Posterior cingulate gyrus (tissue), 11 donors: ENCODE data around the gene CACNA1G.

Experiments used
- DNase-seq, 10 donors: peaks; one replicate each; pipeline versions ENCODE4 v3.0.0 to v3.0.0-alpha.2; 2020 to 2021; ENCODE audit warnings: mixed read lengths in 3 of 10
- intact Hi-C: fragments of 100-400 bp; cut with DNase I; formaldehyde crosslinking; loops from one replicate; pipeline ENCODE4 v1.15.1; 2023

The CACNA1G gene

DNA sequence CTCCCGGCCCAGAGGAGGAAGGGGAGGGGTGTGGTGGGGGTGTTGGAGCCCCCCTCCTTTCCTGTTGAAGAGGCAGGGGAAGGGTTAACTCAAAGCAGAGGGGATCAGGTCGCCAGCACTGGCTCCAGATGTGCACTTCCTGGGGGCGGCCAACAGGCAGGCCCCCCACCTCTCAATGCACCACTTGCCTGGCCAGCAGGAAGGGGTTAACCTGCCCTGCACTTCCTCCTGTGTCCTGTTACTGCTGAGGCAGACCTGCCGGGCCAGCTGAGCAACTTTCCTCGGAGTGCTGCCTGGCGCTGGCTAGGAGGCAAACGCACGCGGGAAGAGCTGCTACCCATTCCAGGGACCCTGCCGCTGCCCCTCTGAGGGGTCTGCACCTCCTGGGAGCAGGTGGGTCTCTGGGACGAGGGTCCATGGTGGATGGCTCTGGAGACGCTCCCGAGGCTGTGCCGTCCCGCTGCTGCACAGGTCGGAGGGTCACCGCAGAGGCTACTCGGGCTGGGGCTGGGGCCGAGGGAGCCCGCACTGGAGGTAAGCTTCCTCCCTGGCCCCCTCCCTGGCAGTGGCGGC lies 28.0 kb upstream of the CACNA1G start, which contains the start of gene EPN3:
Gene EPN3, plus strand, starts transcription at position 284 of the 573 bp plus-strand sequence. CDS start 3,822 bp downstream, outside the sequence.
- DNase-seq: no peak
- intact Hi-C loops: no loop called here

- intact Hi-C loops: no loop called here
- no peak for DNase-seq
Measured at GRCh38 chr17:50533185-50533584, 27.3 kb upstream of the CACNA1G start.

DNA sequence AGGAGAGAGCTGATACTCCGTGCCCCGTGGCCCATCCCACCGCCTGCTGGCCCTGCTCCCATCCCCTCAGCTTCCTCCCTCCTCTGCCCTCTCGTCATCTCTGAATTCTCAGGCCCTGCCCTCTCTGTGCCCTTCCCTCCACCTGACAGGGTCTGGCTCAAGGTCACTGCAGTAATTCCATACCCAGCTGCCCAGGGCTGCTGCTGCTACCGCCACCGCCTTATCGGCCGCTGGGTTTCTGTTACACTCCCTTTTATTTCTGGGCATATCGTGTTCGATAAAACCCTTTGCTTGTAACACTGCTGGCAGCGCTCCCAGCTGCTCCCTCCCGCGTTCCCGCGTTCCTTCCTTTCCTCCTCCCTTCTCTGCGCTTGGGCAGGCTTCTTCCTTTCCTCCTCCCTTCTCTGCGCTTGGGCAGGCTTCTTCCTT lies 26.8 kb upstream of the CACNA1G start:
- peak in 8 of 10 donors; percentile 58 to 93 (median 72) for DNase-seq
- intact Hi-C loops: no loop called here

- intact Hi-C loops: no loop called here
- DNase-seq: no peak
Measured at GRCh38 chr17:50534222-50534978, 26.1 kb upstream of the CACNA1G start.

- DNase-seq: no peak
- intact Hi-C loops: no loop called here
Measured at GRCh38 chr17:50534979-50535326, 25.6 kb upstream of the CACNA1G start.

- intact Hi-C loops: no loop called here
- no peak for DNase-seq
Measured at GRCh38 chr17:50535407-50535806, 25.1 kb upstream of the CACNA1G start.

DNA sequence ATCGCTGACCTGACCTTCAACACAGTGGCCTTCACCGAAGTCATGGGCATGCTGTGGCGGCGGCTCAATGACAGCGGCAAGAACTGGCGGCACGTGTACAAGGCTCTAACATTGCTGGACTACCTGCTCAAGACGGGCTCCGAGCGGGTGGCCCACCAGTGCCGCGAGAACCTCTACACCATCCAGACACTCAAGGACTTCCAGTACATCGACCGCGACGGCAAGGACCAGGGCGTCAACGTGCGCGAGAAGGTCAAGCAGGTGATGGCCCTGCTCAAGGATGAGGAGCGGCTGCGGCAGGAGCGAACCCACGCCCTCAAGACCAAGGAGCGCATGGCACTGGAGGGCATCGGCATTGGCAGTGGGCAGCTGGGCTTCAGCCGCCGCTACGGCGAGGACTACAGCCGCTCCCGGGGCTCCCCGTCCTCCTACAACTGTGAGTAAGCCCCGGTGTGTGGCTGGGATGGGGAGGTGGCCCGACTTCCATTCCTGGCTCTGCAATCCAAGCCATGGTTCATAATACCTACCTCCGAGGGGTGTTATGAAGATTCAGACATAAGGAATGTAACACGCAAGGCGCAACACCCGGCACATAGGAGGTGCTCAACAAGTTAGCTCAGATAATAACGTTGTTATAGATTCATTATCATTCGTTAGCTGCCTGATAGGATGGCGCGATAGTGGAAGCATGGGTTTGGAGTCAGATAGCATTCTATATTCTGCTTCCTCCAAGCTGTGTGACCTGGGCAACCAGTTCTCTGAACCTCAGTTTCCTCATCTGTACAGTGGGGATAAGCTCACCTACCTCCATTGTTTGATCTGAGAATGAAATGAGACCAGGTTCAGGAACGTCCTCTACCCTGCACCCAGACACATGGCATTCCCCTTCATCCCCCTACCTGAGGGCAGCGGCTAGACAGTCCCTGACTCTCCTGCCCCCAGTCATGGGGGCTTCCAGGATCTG lies 23.6 kb upstream of the CACNA1G start:
- no peak for DNase-seq
- intact Hi-C loops: no loop called here

DNA sequence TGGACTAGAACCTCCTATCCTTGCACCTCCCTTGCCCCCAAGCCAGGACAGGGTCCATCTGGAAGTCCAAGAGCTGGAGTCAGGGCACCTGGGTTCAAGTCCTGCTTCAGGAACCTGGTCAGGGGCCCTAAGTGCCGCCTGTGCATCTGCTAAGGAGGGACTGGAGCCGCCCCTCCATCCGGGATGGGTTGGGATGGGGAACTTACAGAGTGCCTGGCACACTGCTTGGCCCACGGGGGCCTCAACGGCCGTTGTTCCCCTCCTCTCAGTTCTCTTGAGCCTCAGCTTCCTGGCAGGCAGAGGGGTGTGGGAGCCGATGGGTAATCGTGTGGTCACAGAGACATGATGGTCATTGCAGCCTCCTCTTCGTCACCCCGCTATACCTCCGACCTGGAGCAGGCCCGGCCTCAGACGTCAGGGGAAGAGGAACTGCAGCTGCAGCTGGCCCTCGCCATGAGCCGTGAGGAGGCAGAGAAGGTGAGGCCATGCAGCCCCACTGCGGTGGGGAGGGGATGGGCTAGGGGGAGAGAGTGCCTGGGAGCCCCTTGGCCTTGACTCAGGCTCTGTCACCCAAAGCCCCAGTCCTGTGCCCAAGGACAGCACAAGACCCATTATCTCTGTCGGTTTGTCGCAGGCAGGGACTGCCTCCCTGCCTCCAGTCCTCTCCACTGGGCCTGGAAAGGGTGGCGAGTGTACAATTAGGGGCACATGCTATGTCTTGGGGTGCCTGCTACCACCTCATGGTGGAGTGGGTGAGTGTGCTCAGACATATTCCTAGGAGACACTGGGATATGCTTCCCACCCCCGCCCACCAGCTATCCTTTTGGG lies 22.6 kb upstream of the CACNA1G start:
- intact Hi-C loops: no loop called here
- peak in 1 of 10 donors; percentile 50 for DNase-seq

DNA sequence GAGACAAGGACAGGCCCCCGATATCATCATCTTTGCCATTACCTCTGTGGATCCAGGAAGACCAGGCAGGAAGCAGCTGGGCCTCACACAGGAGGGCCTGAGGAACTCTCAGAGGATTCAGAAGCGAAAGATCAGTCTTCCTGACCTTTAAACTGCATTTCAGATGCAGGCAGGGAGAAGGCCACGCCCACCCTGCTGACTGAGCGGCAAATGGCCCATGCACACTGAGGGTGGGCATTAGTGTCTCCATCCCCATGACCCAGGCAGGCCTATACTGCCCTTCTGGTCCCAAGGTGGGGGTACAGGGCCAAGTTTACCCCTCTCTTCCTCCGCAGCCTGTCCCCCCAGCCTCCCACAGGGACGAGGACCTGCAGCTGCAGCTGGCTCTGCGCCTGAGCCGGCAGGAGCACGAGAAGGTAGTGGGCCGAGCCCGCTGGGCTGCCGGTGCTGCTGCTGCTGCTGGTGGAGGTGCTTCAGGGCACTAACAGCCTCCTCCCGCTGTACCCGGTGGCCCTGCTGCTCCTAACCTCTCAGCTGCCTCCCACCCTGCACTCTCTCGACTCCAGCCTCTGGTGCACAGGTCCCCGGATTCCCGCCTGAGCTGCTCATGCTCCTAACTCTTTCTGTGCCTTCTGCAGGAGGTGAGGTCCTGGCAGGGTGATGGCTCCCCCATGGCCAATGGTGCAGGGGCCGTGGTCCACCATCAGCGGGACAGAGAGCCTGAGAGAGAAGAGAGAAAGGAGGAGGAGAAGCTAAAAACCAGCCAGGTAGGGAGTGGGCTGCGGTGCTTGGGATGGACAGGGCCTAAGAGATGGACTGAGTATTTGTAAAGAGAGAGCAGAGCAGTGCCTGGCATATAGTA lies 21.7 kb upstream of the CACNA1G start:
- intact Hi-C loops: no loop called here
- no peak for DNase-seq

DNA sequence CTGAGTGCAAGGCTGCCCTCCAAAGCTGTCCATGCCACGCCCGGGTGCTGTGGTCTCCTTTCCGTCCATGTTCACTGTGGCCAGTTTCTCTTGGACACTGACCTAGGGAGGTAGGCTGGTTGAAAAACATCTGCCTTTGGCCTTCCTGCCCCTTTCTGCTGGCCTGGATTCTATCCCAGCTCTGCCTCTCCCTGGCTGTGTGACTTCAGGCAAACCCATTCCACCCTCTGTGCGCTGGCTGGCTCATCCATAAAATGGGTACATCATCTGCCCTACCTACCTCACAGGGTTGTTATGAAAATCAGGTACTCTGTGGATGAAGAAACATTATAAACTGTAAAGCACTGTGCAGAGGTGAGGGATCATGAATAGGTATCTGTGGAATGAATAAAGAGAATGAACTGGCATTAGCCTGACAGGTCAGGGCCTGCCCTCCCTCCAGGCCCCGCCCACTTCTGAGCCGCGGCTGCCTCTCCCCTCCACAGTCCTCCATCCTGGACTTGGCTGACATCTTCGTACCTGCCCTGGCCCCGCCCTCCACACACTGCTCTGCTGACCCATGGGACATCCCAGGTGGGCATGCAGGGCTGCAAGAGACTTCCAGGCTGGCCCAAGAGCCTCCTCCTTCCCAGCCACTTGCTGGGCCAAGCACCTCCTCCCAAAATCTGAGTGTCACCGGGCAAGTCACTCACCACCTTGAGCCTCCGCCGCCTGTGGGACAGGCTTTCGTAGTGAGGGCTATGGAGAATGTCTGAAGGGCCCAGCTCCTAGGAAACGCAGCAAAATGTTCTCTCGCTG lies 20.6 kb upstream of the CACNA1G start:
- intact Hi-C loops: loop anchor here (10.0 kb wide), 1 partner anchor 245 kb away; no protein-coding TSS in a partner anchor
- DNase-seq: no peak

- no peak for DNase-seq
- intact Hi-C loops: loop anchor here (10.0 kb wide), 1 partner anchor 244 kb away; no protein-coding TSS in a partner anchor
Measured at GRCh38 chr17:50540560-50541401, 19.7 kb upstream of the CACNA1G start.

DNA sequence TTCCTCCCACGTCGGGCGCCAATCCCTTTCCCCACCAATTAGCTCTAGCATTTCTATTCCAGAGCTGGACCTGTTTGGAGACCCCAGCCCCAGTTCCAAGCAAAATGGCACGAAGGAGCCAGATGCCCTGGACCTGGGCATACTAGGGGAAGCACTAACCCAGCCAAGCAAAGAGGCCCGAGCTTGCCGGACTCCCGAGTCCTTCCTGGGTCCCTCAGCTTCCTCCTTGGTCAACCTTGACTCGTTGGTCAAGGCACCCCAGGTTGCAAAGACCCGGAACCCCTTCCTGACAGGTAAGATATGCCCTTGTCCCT lies 19.2 kb upstream of the CACNA1G start:
- intact Hi-C loops: loop anchor here (10.0 kb wide), 1 partner anchor 243 kb away; no protein-coding TSS in a partner anchor
- DNase-seq: no peak

- intact Hi-C loops: loop anchor here (2.0 to 10.0 kb wide), 2 partner anchors 59 to 243 kb away; no protein-coding TSS in a partner anchor
- DNase-seq: peak; percentile 75 to 98 (median 86)
Measured at GRCh38 chr17:50541716-50542688, 18.5 kb upstream of the CACNA1G start.

DNA sequence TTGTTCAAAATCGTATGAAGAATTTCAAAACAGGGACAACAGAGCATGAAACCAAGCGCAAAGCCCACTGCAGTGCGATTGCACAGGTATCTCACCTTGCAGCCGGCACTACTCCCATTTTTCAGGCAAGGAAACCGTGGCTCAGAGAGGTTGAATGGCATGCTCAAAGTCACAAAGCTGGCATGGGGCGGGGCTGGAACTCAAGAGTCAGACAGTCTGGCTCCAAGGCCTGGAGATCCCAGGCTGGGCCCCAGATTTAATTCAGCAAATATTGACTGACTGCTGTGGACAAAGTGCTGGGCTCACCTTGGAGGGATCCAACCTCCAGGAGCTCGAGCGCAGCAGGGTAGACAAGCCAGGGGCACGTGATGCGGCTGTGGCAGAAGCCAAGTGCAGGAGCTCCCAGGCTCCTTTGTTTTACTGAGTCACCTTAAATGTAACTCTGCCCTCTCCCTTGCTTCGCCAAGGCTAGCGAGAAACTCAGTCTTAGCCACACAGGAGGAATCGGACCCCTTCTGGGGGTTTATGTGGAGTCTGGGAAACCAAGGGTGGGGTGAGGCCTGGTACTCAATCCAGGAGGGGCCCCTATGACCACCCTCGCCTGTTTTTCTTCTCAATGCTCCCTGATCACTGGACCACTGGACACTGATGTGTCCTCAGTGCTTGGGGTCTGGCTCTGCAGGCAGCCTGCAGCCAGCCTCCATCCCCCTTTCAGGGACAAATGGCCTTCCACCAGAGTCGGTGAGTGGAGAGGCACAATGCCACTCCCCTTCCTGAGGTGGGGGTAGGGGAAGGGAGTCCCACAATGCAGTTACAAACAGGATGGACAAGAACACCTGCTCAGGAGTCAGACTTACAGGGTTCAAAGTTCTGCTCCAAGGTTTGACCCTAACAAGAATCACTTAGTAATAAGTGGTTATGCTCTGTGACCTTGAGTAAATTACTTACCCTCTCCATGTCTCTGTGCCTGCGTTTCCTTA lies 17.4 kb upstream of the CACNA1G start:
- no peak for DNase-seq
- intact Hi-C loops: loop anchor here (2.0 to 10.0 kb wide), 2 partner anchors 60 to 242 kb away; no protein-coding TSS in a partner anchor

- no peak for DNase-seq
Measured at GRCh38 chr17:50544516-50544915, 16.0 kb upstream of the CACNA1G start.

More at GRCh38 chr17:50544516-50544915, 16.0 kb upstream of the CACNA1G start:
- intact Hi-C loops: loop anchor here (10.0 kb wide), 1 partner anchor 240 kb away; no protein-coding TSS in a partner anchor
